GM21825 (cell line): ENCODE results near the gene ZNF580.

Experiments used
- ATAC-seq: cut with Tn5 transposase; IDR thresholded peaks from one replicate; pipeline ENCODE4 v1.9.1; 2021; ENCODE audit warnings: mild to moderate bottlenecking, moderate library complexity; ENCODE audit not compliant: unreplicated experiment

The ZNF580 gene

GRCh38 chr19:55622242-55622969, 18.4 kb upstream of the ZNF580 start:
- ATAC-seq, result no peak

GRCh38 chr19:55623130-55623529, 17.7 kb upstream of the ZNF580 start:
- no peak for ATAC-seq

- no peak for ATAC-seq
Observed at GRCh38 chr19:55623561-55623960, 17.2 kb upstream of the ZNF580 start.

GRCh38 chr19:55624109-55625003, 16.4 kb upstream of the ZNF580 start, which contains the start of gene ZNF784:
ZNF784 (minus strand) TSS chr19:55624566; CDS start chr19:55624561, 5 bp downstream.
- ATAC-seq, result peak; percentile 49

GRCh38 chr19:55625004-55625326, 15.8 kb upstream of the ZNF580 start:
- no peak for ATAC-seq

- ATAC-seq, result no peak
Observed at GRCh38 chr19:55626350-55626749, 14.5 kb upstream of the ZNF580 start.

- ATAC-seq, result no peak
Observed at GRCh38 chr19:55632463-55632834, 8.4 kb upstream of the ZNF580 start.

GRCh38 chr19:55633861-55634260, 6.9 kb upstream of the ZNF580 start:
- no peak for ATAC-seq

GRCh38 chr19:55635334-55635717, 5.5 kb upstream of the ZNF580 start:
- ATAC-seq, result no peak

- no peak for ATAC-seq
Observed at GRCh38 chr19:55635856-55636440, 4.9 kb upstream of the ZNF580 start.

- ATAC-seq, result no peak
Observed at GRCh38 chr19:55636723-55637122, 4.1 kb upstream of the ZNF580 start.

- ATAC-seq, result no peak
Observed at GRCh38 chr19:55637534-55637933, 3.3 kb upstream of the ZNF580 start.

- ATAC-seq, result no peak
Observed at GRCh38 chr19:55638864-55639359, 1.9 kb upstream of the ZNF580 start.

- no peak for ATAC-seq
Observed at GRCh38 chr19:55640043-55640576, 692 bp upstream of the ZNF580 start.

- ATAC-seq, result no peak
Observed at GRCh38 chr19:55641426-55642152, 787 bp downstream of the ZNF580 start.

GRCh38 chr19:55642153-55643002, 1.6 kb downstream of the ZNF580 start:
- ATAC-seq, result no peak

- ATAC-seq, result no peak
Observed at GRCh38 chr19:55643003-55643886, 2.4 kb downstream of the ZNF580 start, which contains the start of gene ZNF581. ZNF581 (plus strand) TSS chr19:55643649; CDS start chr19:55644572, 923 bp downstream.

- no peak for ATAC-seq
Observed at GRCh38 chr19:55643887-55644176, 3.0 kb downstream of the ZNF580 start.
